Kidney glomerular epithelial cell (primary cell): Measurements from ENCODE around the gene NCR3LG1.
A peak's percentile ranks its signal among the peaks of the same experiment; 100 is the strongest.

Experiments used
- DNase-seq: peaks from one replicate; lab custom pipeline; 2025; lab: John Stamatoyannopoulos, UW

The NCR3LG1 gene

DNA sequence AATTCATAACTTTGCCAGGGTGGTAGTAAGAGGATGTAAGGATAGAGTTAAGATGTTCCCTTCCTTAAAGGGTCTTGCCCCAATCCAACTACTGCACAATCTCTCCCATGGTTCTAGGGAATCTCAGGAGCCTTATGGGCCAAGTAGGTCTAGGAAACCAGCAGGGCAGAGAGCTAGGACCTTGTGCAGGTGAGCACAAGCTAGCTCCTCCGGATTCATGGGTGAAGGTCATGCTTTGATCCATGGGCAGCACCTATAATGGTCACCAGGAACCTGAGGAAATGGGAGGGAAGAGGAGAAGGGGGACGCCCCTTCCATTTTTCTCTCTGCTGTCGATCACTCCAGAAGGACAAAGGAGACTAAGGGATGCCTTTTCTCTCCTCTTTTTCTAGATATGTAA is 20.0 kb downstream of the NCR3LG1 start:
- DNase-seq = no peak

DNA sequence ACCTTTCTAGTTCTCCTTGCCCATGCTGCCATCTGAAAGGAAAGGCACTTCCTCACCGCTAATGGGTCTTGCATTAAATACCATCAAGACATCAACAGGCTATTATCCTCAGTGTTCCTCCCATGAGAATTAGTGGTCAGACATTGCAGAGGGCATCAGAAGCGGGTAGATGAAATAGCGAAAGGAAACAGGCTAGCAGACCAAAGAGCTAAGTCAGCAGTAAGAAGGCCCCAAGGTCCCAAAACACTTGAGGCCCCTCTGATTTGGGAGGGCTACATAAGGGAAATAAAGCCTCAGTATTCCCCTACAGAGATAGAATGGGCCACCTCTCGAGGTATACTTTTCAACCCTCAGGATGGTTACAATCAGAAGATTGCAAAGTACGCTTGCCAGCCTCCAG is 23.9 kb downstream of the NCR3LG1 start:
- no peak for DNase-seq

GRCh38 chr11:17376493-17376892 is 24.9 kb downstream of the NCR3LG1 start:
- no peak for DNase-seq

DNA sequence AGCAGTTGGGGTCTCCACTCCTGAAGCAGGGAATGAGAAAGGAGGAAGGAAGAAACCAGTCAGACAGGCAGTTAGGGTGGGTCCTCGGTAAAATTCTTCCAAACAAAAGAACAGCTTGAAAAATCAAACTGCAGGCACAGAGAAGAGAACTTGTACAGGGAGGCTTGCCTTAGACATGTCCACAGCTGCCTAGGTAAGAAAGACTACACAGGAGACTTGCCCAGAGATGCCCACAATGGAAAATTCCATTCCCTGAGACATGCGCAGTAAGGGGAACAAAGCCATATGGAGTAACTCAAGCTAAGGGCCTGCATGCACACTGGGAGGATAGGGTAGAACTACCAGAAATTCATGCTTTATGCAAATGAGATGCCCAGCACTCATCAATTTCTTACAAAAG is 27.1 kb downstream of the NCR3LG1 start:
- no peak for DNase-seq

GRCh38 chr11:17379383-17380180 is 28.0 kb downstream of the NCR3LG1 start:
- DNase-seq = no peak

GRCh38 chr11:17381156-17381555 is 29.6 kb downstream of the NCR3LG1 start:
- no peak for DNase-seq

DNA sequence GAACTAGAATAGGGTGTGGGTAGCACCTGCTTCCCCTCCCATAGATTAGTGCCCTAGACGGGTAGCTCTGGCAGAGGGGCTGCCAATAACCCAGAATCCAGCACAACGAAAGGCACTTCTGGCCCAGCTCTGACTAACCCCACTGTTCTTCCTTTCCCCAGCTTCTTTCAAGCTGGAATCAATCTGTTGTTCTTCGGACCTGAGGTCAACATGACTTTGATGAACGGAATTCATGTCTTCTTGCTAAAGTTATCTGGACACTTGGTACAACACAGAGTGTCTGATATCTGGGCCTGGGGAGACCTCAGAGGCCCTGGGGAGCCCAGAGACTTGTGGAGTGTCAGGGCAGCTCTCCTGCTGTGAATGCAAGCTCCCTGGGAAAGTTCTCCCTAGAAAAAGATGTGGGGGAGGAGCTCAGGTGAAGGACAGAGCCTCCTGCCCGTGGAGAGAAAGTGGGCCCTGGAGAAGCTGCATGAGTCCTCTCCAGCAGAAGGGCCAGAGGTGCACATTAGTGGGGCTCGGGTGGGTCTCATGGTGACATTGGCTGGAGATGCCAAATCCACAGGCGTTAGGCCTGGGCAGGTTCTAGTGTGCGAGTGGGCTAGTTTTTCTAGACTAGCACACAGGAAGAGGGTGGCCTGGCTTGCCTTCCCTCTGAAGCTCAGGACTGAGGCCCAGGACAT is 30.6 kb downstream of the NCR3LG1 start:
- DNase-seq = no peak

DNA sequence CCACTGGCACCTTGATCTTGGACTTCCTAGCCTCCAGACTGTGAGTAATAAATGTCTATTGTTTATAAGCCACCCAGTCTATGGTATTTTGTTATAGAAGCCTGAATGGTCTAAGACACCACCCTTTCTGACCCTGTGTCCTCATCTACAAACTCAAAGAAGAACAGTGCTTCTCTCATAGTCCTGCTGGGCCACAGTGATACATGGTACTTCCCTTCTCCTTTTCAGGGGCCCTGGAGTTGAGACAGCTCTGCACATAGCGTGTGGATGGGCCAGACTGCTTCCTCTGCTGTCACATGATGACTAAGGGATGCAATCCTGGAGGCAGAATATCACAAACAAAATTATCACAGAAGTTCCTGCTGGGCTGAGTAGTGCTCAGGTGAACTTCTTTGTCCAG is 31.9 kb downstream of the NCR3LG1 start:
- DNase-seq = no peak

DNA sequence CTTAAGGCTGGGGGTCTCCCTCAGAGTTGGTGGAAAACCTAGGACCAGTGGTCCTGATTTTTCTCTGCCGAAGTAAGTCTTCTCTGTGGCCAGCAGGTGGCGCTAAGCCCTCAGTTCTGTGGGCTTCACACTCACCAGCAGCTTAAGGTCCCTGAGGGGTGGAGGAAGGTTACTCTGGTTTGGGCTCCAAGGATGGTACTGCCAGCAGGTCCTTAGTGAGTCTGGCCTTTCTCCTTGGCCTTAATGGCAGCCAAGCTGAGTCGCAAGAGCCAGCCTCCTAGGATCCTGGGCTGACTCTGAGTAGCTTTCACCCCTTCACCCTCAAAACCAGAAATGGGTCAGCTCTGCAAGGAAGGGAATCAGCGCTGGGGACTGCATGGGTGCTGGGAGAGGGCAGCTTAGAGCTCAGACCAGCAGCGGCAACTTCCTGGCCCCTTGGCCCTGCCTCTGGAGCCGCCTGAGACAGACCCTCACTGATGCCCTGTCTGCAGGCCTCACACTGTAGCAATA is 32.5 kb downstream of the NCR3LG1 start:
- peak; percentile 59 for DNase-seq

GRCh38 chr11:17385492-17385891 is 33.9 kb downstream of the NCR3LG1 start:
- DNase-seq = no peak

DNA sequence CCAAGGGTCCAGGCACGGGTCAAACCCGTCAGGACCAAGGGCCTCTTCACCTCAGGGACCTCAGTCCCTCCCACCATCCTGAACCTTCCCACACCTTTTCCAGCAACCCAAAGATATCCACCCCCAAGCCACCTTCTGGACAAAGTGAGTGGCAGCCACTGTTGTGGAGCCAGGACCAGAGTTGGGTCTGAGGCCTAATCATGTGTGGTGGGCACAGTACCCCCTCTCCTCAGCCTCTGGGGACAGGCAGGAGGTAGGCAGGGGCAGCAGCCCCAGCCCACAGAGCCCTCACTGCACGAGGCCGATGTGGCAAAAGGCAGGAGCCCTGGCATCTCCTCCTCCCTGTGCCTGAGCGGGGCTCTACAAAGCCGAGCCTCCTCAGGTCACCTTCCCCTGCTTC is 34.3 kb downstream of the NCR3LG1 start:
- DNase-seq = no peak

DNA sequence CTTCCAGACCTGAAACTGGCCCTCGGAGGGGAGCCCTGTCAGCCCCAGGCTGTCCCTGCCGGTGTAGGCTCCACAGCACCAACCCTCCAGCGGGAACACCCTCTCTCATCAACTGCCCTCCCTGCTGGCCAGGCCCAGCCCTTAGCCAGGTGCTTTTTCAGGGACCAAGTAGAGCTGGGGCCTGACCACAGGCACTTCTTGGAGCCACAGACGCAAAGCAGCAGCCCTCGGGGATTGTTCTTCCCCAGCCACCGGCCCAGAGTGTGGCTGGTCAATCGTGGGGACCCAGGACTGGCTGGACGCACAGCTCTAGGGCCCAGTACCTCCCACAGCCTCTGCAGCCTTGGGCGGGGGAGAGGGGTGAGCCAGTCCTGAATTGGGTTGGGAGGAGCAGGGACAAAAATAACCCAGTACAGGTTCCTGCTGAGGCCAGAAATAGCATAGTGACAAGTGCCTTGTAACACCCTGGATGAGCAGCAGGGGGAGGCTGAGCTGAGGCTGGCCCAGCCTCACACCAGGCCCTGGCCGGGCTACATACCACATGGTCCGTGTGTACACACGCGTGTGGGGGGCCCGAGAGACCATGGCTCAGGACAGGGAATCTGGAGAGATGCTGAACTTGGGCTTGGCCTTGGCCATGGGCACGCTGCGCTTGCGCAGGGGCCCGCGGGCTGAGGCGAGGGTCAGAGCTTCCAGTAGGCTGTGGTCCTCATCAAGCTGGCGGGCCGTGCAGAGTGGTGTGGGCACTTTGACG is 34.9 kb downstream of the NCR3LG1 start:
- peak; percentile 23 for DNase-seq

DNA sequence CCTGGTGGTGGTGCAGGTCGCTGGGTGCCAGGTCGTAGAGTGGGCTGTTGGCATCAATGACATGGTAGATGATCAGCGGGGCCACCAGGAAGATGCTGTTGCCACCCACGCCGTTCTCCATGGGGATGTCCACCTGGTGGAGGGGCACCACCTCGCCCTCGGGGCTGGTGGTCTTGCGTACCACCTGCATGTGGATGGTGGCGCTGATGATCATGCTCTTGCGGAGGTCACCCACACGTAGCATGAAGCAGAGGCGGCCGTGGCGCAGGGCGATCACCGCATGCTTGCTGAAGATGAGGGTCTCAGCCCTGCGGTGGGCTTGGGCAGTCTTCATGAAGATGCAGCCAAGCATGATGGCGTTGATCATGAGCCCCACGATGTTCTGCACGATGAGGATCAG is 35.7 kb downstream of the NCR3LG1 start:
- no peak for DNase-seq

DNA sequence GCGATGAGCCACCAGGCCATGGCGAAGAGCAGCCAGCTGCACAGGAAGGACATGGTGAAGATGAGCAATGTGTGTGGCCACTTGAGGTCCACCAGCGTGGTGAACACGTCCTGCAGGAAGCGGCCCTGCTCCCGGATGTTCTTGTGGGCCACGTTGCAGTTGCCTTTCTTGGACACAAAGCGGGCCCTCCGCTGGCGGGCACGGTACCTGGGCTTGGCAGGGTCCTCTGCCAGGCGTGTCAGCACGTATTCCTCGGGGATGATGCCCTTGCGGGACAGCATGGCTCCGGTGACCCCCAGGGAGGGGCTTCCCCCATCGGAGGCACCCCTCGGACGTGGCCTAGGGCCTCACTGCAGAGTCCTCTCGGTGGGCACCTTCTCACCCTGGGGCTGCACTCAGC is 36.2 kb downstream of the NCR3LG1 start:
- DNase-seq = no peak

DNA sequence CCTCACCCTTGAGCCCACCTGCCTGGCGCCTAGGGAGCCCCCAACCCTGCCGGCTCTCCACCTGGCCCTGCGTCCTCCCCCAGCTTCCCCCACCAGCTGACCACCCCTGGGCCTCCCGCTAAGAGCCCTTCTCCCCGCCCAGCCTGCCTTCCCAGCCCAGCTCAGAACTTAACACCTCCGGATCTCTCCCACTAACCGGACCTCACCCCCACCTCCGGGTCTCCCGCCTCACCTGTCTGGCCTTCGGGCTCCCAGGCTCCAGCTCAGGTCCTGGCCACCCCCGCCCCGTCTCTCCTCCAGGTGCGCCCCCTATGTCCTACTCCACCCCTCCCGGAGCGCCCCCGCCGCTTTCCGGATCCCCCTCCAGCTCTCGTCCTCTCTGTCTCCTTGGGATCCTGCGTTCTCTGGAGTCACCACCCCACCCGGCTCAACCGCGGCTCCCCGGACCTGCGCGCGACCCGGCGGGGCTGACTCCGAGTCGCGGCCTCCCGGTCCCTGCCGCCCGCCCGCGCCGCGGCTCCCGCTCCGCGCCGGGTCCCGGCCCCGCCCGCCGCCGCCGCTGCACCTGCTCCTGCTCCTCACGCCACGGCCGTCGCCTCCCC is 37.1 kb downstream of the NCR3LG1 start, which contains the start of gene KCNJ11:
TSS of gene KCNJ11 (minus strand) at position 51 of the 602 bp plus-strand sequence. CDS start 568 bp downstream, outside the sequence.
- DNase-seq = no peak

- peak; percentile 36 for DNase-seq
Observed at GRCh38 chr11:17389211-17389956, 37.8 kb downstream of the NCR3LG1 start.

DNA sequence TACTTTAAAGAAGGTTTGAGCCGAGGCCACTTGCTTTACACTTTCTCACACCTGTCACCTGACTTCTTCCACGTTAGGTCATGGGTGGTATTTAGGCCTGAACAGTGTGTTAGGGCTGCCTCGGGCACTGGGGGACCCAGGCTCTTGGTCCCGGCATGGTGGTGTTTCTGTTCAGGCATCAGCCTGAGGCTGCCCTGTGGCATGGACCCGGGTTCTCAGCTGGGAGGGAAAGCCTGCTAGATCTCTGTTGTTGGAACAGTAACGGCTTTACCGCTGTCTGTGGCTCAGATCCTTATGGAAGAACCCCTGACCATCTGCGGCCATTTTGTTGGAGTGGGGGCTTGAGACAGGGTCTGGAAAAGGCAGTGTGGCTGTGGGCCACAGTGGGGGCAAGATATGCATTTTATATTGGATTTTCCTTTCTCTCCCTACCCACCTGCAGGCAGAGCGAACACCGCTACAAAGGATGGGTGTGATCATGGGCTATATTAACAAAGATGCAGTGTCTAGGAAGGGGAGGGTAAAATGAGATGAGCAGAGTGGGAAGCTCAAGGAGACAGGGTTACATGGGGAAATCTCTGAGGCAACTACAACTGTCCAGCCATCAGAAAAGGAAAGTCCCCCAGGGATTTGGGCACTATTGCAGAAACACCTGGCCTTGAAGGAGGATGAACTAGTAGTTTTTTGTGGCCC is 38.5 kb downstream of the NCR3LG1 start:
- DNase-seq = no peak

DNA sequence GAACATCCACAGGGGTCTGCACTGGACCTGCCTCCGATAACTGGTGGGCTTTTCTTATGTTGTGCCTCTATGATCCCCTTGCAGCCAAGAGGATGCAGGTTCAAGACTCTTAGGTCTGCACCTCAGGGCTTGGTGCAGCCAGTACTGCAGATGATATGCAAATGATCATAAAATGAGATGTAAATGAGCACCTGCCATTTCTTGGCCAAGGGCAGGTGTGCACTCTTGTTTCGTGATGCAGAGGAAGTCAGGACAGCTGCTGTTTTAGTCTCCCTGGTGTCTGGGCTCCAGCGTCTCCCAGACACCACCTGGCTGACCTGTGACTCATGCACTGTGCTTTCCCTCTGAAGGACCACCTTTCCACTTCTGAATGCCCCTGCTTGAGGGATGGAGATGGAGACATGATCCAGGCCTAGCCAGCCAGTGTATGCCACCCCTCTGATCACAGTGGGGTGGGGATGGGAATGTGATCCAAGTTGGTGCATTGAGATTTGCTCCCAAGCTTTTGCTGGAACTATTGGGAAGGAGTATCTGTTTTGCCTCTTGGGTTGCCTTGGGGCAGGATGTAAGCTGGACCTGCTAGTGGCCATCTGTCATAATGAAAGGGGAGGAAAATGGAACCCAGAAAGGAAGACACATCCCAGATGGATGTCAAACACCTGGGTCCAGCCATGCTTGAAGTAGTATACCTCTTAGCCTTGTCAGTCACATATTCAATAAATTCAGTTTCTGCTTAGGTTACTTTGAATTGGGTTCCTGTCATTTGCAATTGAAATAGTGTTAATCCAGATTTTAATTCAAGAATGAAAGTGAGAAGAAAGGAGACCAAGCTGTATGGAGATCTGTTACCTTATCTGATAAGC is 40.1 kb downstream of the NCR3LG1 start:
- DNase-seq = no peak

DNA sequence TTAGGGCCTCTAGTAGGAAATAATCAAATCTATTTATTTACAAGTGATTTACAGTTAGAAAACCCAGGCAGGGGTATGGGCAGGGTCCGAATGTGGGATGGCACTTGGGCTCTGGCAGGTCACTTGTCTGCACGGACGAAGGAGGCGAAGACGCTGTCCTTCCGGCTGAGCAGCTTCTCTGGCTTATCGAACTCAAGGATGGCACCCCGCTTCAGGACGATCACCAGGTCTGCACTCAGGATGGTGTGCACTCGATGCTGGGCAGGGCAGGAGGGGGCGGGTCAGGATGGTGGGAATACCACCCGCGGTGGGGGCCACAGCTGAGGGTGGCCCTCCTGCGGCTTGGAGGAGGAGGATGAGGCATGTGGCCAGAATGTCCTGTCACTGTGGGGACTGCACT is 41.3 kb downstream of the NCR3LG1 start:
- no peak for DNase-seq

GRCh38 chr11:17393472-17393871 is 41.9 kb downstream of the NCR3LG1 start:
- no peak for DNase-seq
